GM12878 (cell line): Measurements from ENCODE around the gene SCAF8. TPM values are rescaled to one million over a fixed set of nuclear protein-coding genes. Genes with fewer than 3 reads are reported as not detected.
A peak's percentile ranks its signal among the peaks of the same experiment; 100 is the strongest.

Experiments used
- ATAC-seq: fragments of 200-7000 bp; cut with Tn5 transposase; 3 replicates; pipeline ENCODE4 v1.9.1; 2020; ENCODE audit warnings: mild to moderate bottlenecking, moderate library complexity
- BruUV-seq: library from RNA; stranded (reverse); fragments of 400-500 nt; replicated peaks from 2 replicates; lab custom pipeline; 2021; lab: Mats Ljungman, UMichigan
- CTCF ChIA-PET: fragments of 300-600 bp; sonication (Branson Sonifier 250); formaldehyde crosslinking; extraction: SDS; loops from one replicate; lab custom pipeline; 2021; ENCODE audit warnings: inconsistent platforms; lab: Yijun Ruan, JAX
- POLR2A ChIA-PET: fragments of 350-600 bp; formaldehyde crosslinking; extraction: SDS; loops from one replicate; lab custom pipeline; 2021; ENCODE audit warnings: inconsistent platforms; lab: Charles Lee
- RAD21 ChIA-PET: fragments of 300-600 bp; sonication (Branson Sonifier 250); formaldehyde crosslinking; loops from one replicate; lab custom pipeline; 2023; ENCODE audit warnings: antibody characterized with exemption; ENCODE audit not compliant: unreplicated experiment; lab: Charles Lee
- SMC1A ChIA-PET: fragments of 300-600 bp; sonication (Branson Sonifier 250); formaldehyde crosslinking; loops from one replicate; lab custom pipeline; 2023; ENCODE audit not compliant: unreplicated experiment, uncharacterized antibody; lab: Charles Lee
- DNase-seq: peaks from one replicate; pipeline ENCODE4 v3.0.0-alpha.2; 2011; ENCODE audit warnings: low read depth, low spot score
- FAIRE-seq: peaks from 3 replicates; lab custom pipeline; 2011; peaks lifted over from hg19 to GRCh38; lab: Jason Lieb, UNC
- H2AFZ ChIP-seq: 2 replicates; pipeline ENCODE4 v1.6.0; 2011; ENCODE audit warnings: low read depth, low read length, control low read depth; ENCODE audit not compliant: control insufficient read depth
- H3K27ac ChIP-seq: 2 replicates; pipeline ENCODE4 v1.5.1; 2011; ENCODE audit warnings: control low read depth; ENCODE audit not compliant: control insufficient read depth, insufficient read depth
- H3K27me3 ChIP-seq, 2 experiments: replicated peaks in 1 of 2; 2 replicates each; pipeline versions ENCODE4 v1.6.0 to v1.6.1; 2011; ENCODE audit warnings: low read length in 1 of 2; ENCODE audit not compliant: control insufficient read depth in 2 of 2, insufficient read depth in 2 of 2
- H3K36me3 ChIP-seq, 2 experiments: 2 replicates each; pipeline ENCODE4 v1.5.1; 2011; ENCODE audit warnings: low read length in 1 of 2; ENCODE audit not compliant: control insufficient read depth in 2 of 2, insufficient read depth in 2 of 2
- H3K4me1 ChIP-seq: 2 replicates; pipeline ENCODE4 v1.6.1; 2011; ENCODE audit warnings: mild to moderate bottlenecking, low read length, moderate library complexity, mixed read lengths; ENCODE audit not compliant: control insufficient read depth, insufficient read depth
- H3K4me2 ChIP-seq: 2 replicates; pipeline ENCODE4 v1.6.0; 2011; ENCODE audit warnings: control low read depth; ENCODE audit not compliant: control insufficient read depth, insufficient read depth
- H3K4me3 ChIP-seq: fragments of 200-600 bp; sonication (generic); 2 replicates; pipeline ENCODE4 v1.5.1; 2016
- H3K79me2 ChIP-seq: 2 replicates; pipeline ENCODE4 v1.6.0; 2011; ENCODE audit warnings: low read length; ENCODE audit not compliant: control insufficient read depth, insufficient read depth
- H3K9ac ChIP-seq: 2 replicates; pipeline ENCODE4 v1.8.0; 2011; ENCODE audit warnings: low read length, control low read depth, mixed read lengths; ENCODE audit not compliant: control insufficient read depth, insufficient read depth
- H3K9me3 ChIP-seq: replicated peaks from 3 replicates; pipeline ENCODE4 v1.5.1; 2011; ENCODE audit warnings: mild to moderate bottlenecking, low read length; ENCODE audit not compliant: control insufficient read depth, insufficient read depth
- H4K20me1 ChIP-seq: 2 replicates; pipeline ENCODE4 v1.6.0; 2011; ENCODE audit not compliant: control insufficient read depth, insufficient read depth
- ETV6 ChIP-seq, 2 experiments: fragments of 450-650 bp in 1 of 2; IDR thresholded peaks in 1 of 2; conservative IDR thresholded peaks in 1 of 2; 2 replicates each; pipeline ENCODE4 v1.6.1; 2014; ENCODE audit warnings: antibody characterized with exemption in 1 of 2, borderline replicate concordance in 1 of 2, low read depth in 1 of 2, mild to moderate bottlenecking in 1 of 2, moderate library complexity in 1 of 2
- FOXM1 ChIP-seq: IDR thresholded peaks from 2 replicates; pipeline ENCODE4 v1.6.1; 2012; ENCODE audit warnings: low read depth, mild to moderate bottlenecking, inconsistent platforms, low read length, moderate library complexity
- RAD21 ChIP-seq: IDR thresholded peaks from 2 replicates; pipeline ENCODE4 v1.6.1; 2011; ENCODE audit warnings: mild to moderate bottlenecking, low read depth, low read length, moderate library complexity; ENCODE audit not compliant: insufficient read depth
- SMC3 ChIP-seq: IDR thresholded peaks from 2 replicates; pipeline ENCODE4 v1.6.1; 2011; ENCODE audit warnings: low read length, improper control_type of control experiment, borderline replicate concordance
- ZNF384 ChIP-seq: IDR thresholded peaks from 2 replicates; pipeline ENCODE4 v1.6.1; 2012; ENCODE audit warnings: low read depth, mild to moderate bottlenecking, low read length, improper control_type of control experiment, borderline replicate concordance
- WGBS: methylation state at CpG from one replicate; pipeline ENCODE4 v1.1.6; 2016; ENCODE audit warnings: low lambda C conversion rate; ENCODE audit not compliant: insufficient replicate concordance, insufficient coverage; ENCODE audit errors: missing lambda C conversion rate; 5-methylcytosine and 5-hydroxymethylcytosine counted together
- in situ Hi-C: fragments of 300-500 bp; cut with MboI; formaldehyde crosslinking; loops from 9 replicates; pipeline ENCODE4 v1.14.3; 2018; ENCODE audit warnings: mixed read lengths
- intact Hi-C: fragments of 100-400 bp; cut with micrococcal nuclease; formaldehyde crosslinking; loops from one replicate; pipeline ENCODE4 v1.14.2; 2022; ENCODE audit not compliant: unreplicated experiment
- polyA plus RNA-seq, 11 experiments: library from polyadenylated mRNA; depleted of rRNA in 4 of 11; unstranded in 6 of 11; stranded (reverse) in 5 of 11; fragments of >200 nt; fragmentation: Nextera tagmentation in 4 of 11; fragmentation: Illumina TruSeq in 1 of 11; extraction: Ambion mirVana in 4 of 11; extraction: Trizol in 1 of 11; gene quantifications; 1 replicate in 1 of 11; 2 replicates in 10 of 11; pipeline versions ENCODE4 v1.2.1 to v1.2.3, GENCODE V29; 2011 to 2016; ENCODE audit warnings: inconsistent platforms in 2 of 11, missing spikeins in 2 of 11, low read depth in 1 of 11
- total RNA-seq, 4 experiments: library from RNA; depleted of rRNA in 3 of 4; stranded (reverse); fragments of >200 nt in 3 of 4; fragmentation: Illumina TruSeq in 1 of 4; extraction: Trizol in 1 of 4; gene quantifications; 2 replicates each; pipeline versions ENCODE4 v1.2.1 to v1.2.3, GENCODE V29; 2013 to 2021
- TF ChIP-seq, protein P1 (sequence below): IDR thresholded peaks from 2 replicates; pipeline ENCODE4 v1.6.1; 2011; ENCODE audit warnings: low read depth, mild to moderate bottlenecking, low read length, moderate library complexity, borderline replicate concordance; ENCODE audit errors: extremely low read depth
- TF ChIP-seq, protein P2 (sequence below), 3 experiments: IDR thresholded peaks in 2 of 3; conservative IDR thresholded peaks in 1 of 3; 2 replicates each; pipeline ENCODE4 v1.5.1; 2011; ENCODE audit warnings: low read depth in 3 of 3, low read length in 3 of 3, mild to moderate bottlenecking in 3 of 3, control low read depth in 2 of 3, moderate library complexity in 2 of 3, inconsistent platforms in 1 of 3, mixed read lengths in 1 of 3; ENCODE audit not compliant: control insufficient read depth in 2 of 3, insufficient read depth in 1 of 3; ENCODE audit errors: extremely low read depth in 1 of 3

SCAF8 gene
- total and polyA plus RNA-seq, 10 of the 15 experiments (the other 5 are each of a cell fraction or from before 2014, with no cell fraction given) = 8.1 to 28.8 (median 15.9) TPM

DNA sequence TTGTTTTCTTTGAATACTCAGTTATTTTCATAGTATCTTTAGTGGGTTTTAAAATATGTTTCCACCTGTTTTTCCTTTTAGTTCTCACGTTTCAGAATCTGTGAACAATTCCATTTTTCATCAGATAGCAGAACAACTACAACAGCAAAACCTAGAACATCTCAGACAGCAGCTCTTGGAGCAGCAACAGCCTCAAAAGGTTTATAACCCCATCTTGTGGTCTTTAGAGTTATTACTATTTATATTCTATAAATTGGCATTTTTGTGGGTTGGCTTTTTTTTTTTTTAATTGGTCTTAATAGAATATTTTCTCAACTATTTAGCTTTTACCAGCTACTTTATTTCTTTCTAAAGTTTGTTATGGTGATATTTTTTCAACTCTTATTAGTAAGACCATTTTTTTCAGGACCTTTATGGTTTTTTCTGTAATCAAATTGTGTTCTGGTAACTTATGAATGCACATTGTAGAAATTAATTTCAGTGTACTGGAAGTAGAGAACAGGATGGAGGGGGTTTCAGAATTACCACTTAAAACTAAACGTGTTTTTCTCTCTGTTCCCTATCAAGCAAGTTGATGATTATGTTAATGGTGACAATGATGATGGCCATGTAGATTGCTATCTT, 72.2 kb downstream of the SCAF8 start:
- no peak for DNase-seq
- POLR2A ChIA-PET = interaction anchor here (0.7 to 1.6 kb wide), 2 partner anchors 15 to 130 kb away, joined by 3 to 4 read pairs; no protein-coding TSS in a partner anchor
- no TSS peak for BruUV-seq
- Histone ChIP-seq H3K4me2 (no peak overlapping the region), H3K79me2 (no peaks in the 10 kb centered on the region), H3K4me3 (no peak overlapping the region), H3K9me3 (no peaks in the 10 kb centered on the region), H3K36me3 (peaks cover 0 to 36% of the 10 kb centered on the region in 2 experiments), H3K27me3 (no peaks in the 10 kb centered on the region), H4K20me1 (no peaks in the 10 kb centered on the region), H2AFZ (no peak overlapping the region), H3K9ac (no peak overlapping the region), H3K27ac (no peak overlapping the region), H3K4me1 (no peaks in the 10 kb centered on the region)
- TF ChIP-seq RAD21 (peak; percentile 90), ZNF384 (0 out of 2 replicates have a peak, but pooled peaks have one; percentile 45), FOXM1 (0 out of 2 replicates have a peak, but pooled peaks have one; percentile 30), SMC3 (peak; percentile 81), ETV6 (conservative IDR thresholded peaks at IDR 0.05 in 1 of 2, IDR thresholded peaks at IDR 0.05 in 1 of 2; ENCODE audit: borderline replicate concordance in 1 of 2, low read depth in 1 of 2) (no peak)
- TF ChIP-seq, protein P1, sequence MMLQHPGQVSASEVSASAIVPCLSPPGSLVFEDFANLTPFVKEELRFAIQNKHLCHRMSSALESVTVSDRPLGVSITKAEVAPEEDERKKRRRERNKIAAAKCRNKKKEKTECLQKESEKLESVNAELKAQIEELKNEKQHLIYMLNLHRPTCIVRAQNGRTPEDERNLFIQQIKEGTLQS = no peak
- TF ChIP-seq, protein P2, sequence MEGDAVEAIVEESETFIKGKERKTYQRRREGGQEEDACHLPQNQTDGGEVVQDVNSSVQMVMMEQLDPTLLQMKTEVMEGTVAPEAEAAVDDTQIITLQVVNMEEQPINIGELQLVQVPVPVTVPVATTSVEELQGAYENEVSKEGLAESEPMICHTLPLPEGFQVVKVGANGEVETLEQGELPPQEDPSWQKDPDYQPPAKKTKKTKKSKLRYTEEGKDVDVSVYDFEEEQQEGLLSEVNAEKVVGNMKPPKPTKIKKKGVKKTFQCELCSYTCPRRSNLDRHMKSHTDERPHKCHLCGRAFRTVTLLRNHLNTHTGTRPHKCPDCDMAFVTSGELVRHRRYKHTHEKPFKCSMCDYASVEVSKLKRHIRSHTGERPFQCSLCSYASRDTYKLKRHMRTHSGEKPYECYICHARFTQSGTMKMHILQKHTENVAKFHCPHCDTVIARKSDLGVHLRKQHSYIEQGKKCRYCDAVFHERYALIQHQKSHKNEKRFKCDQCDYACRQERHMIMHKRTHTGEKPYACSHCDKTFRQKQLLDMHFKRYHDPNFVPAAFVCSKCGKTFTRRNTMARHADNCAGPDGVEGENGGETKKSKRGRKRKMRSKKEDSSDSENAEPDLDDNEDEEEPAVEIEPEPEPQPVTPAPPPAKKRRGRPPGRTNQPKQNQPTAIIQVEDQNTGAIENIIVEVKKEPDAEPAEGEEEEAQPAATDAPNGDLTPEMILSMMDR (IDR thresholded peaks at IDR 0.05 in 2 of 3, conservative IDR thresholded peaks at IDR 0.05 in 1 of 3; ENCODE audit: control insufficient read depth in 2 of 3, extremely low read depth in 1 of 3, insufficient read depth in 1 of 3, low read depth in 3 of 3, low read length in 3 of 3) = peak; percentile 31 to 58 (median 41); a peak in 4 of 6 replicates
- in situ Hi-C loops (no loop called here), intact Hi-C loops (loop anchor here (1.0 kb wide), 2 partner anchors 72 to 130 kb away; partner anchors contain the start of gene SCAF8)
- CTCF ChIA-PET = interaction anchor here (0.6 to 10.6 kb wide), 23 partner anchors 9 to 200 kb away, joined by 3 to 155 read pairs (median 4); no protein-coding TSS in a partner anchor
- SMC1A ChIA-PET = interaction anchor here (0.6 to 7.9 kb wide), 15 partner anchors 9 to 131 kb away, joined by 3 to 73 read pairs (median 4); no protein-coding TSS in a partner anchor
- FAIRE-seq = no peak
- RAD21 ChIA-PET = interaction anchor here (1.1 to 7.3 kb wide), 9 partner anchors 9 to 131 kb away, joined by 3 to 60 read pairs (median 4); no protein-coding TSS in a partner anchor
- ATAC-seq = peak; percentile 62
- 5% methylated on average over 2 of the region's 2 CpGs for WGBS
